CD4-positive, alpha-beta T cell treated with Interleukin-21 for 1 hour (primary cell): ENCODE results near the gene AFAP1.

Experiments
- DNase-seq: peaks from one replicate; pipeline ENCODE4 v3.0.0-alpha.2; 2020

Gene AFAP1

GRCh38 chr4:7710576-7711306 lies 228.9 kb downstream of the AFAP1 start:
- no peak for DNase-seq

GRCh38 chr4:7710126-7710525 lies 229.5 kb downstream of the AFAP1 start:
- DNase-seq = no peak

GRCh38 chr4:7709431-7709830 lies 230.2 kb downstream of the AFAP1 start:
- no peak for DNase-seq

GRCh38 chr4:7708981-7709380 lies 230.7 kb downstream of the AFAP1 start:
- no peak for DNase-seq
